ENCODE measurements around the gene ALOX5. TPM values are rescaled to one million over a fixed set of nuclear protein-coding genes. Genes with fewer than 3 reads are reported as not detected.
A peak's percentile ranks its signal among the peaks of the same experiment; 100 is the strongest.

The ALOX5 gene
- total and polyA plus RNA-seq, 10 of the 15 experiments (the other 5 are each of a cell fraction or from before 2014, with no cell fraction given), result 0.43 to 102 (median 34.2) TPM

GRCh38 chr10:45444022-45444421 lies 70.0 kb downstream of the ALOX5 start:
- no peak overlapping the region for H3K4me2 ChIP-seq (ENCODE audit: control insufficient read depth, insufficient read depth)
- SMC1A ChIA-PET (ENCODE audit: uncharacterized antibody, unreplicated experiment), result no interaction called here

GRCh38 chr10:45444976-45445898 lies 71.2 kb downstream of the ALOX5 start:
- SMC1A ChIA-PET (ENCODE audit: uncharacterized antibody, unreplicated experiment), result interaction anchor here (1.2 kb wide), 1 partner anchor 12 kb away, joined by 3 read pairs; no protein-coding TSS in a partner anchor
- H3K9ac ChIP-seq (ENCODE audit: control insufficient read depth, insufficient read depth, low read length), result no peak overlapping the region
- H4K20me1 ChIP-seq (ENCODE audit: control insufficient read depth, insufficient read depth), result no peaks in the 10 kb centered on the region
- in situ Hi-C loops (cut with MboI), result no loop called here
- POLR2A ChIA-PET, result no interaction called here
- FAIRE-seq (no peak), ATAC-seq (no peak), DNase-seq (ENCODE audit: low read depth, low spot score) (no peak)
- no peaks in the 10 kb centered on the region for H3K27me3 ChIP-seq (replicated peaks in 1 of 2; ENCODE audit: control insufficient read depth in 2 of 2, insufficient read depth in 2 of 2, low read length in 1 of 2)
- CTCF ChIA-PET, result no interaction called here
- WGBS (ENCODE audit: insufficient coverage, insufficient replicate concordance, low lambda C conversion rate, missing lambda C conversion rate), result 79% methylated on average over 19 of the region's 19 CpGs
- intact Hi-C loops (cut with micrococcal nuclease; ENCODE audit: unreplicated experiment), result no loop called here
- no TSS peak for BruUV-seq (replicated peaks)
- H3K36me3 ChIP-seq (ENCODE audit: control insufficient read depth in 2 of 2, insufficient read depth in 2 of 2, low read length in 1 of 2), result no peaks in the 10 kb centered on the region
- H3K9me3 ChIP-seq (replicated peaks; ENCODE audit: control insufficient read depth, insufficient read depth, low read length), result no peaks in the 10 kb centered on the region
- no peak overlapping the region for H3K4me2 ChIP-seq (ENCODE audit: control insufficient read depth, insufficient read depth)
- RAD21 ChIA-PET (ENCODE audit: unreplicated experiment), result no interaction called here
- no peaks in the 10 kb centered on the region for H3K79me2 ChIP-seq (ENCODE audit: control insufficient read depth, insufficient read depth, low read length)
- no peak overlapping the region for H3K4me3 ChIP-seq
- H3K4me1 ChIP-seq (ENCODE audit: control insufficient read depth, insufficient read depth, low read length), result no peaks in the 10 kb centered on the region
- H3K27ac ChIP-seq (ENCODE audit: control insufficient read depth, insufficient read depth), result no peak overlapping the region
- H2AFZ ChIP-seq (ENCODE audit: control insufficient read depth, low read depth, low read length), result no peak overlapping the region
- no peak for TF ChIP-seq REST (IDR thresholded peaks at IDR 0.05; ENCODE audit: low read depth, low read length)
- no peak for TF ChIP-seq KDM1A (IDR thresholded peaks at IDR 0.05; ENCODE audit: borderline replicate concordance)
- no peak for TF ChIP-seq SIN3A (IDR thresholded peaks at IDR 0.05; ENCODE audit: low read depth, low read length)
- TF ChIP-seq SKIL (IDR thresholded peaks at IDR 0.05; ENCODE audit: low read depth, poor library complexity, severe bottlenecking), result no peak

More at GRCh38 chr10:45444022-45444421, 70.0 kb downstream of the ALOX5 start:
- in situ Hi-C loops (cut with MboI) (no loop called here), intact Hi-C loops (cut with micrococcal nuclease; ENCODE audit: unreplicated experiment) (no loop called here)
- FAIRE-seq, result no peak
- no peak for ATAC-seq
- no peaks in the 10 kb centered on the region for H3K4me1 ChIP-seq (ENCODE audit: control insufficient read depth, insufficient read depth, low read length)
- POLR2A ChIA-PET, result no interaction called here
- no peak overlapping the region for H3K27ac ChIP-seq (ENCODE audit: control insufficient read depth, insufficient read depth)
- WGBS (ENCODE audit: insufficient coverage, insufficient replicate concordance, low lambda C conversion rate, missing lambda C conversion rate), result 92% methylated on average over 22 of the region's 24 CpGs
- no peak overlapping the region for H2AFZ ChIP-seq (ENCODE audit: control insufficient read depth, low read depth, low read length)
- RAD21 ChIA-PET (ENCODE audit: unreplicated experiment), result no interaction called here
- H3K9me3 ChIP-seq (replicated peaks; ENCODE audit: control insufficient read depth, insufficient read depth, low read length), result no peaks in the 10 kb centered on the region
- CTCF ChIA-PET, result interaction anchor here (0.6 kb wide), 1 partner anchor 340 kb away, joined by 3 read pairs; no protein-coding TSS in a partner anchor
- no peaks in the 10 kb centered on the region for H3K79me2 ChIP-seq (ENCODE audit: control insufficient read depth, insufficient read depth, low read length)
- H3K36me3 ChIP-seq (ENCODE audit: control insufficient read depth in 2 of 2, insufficient read depth in 2 of 2, low read length in 1 of 2), result no peaks in the 10 kb centered on the region
- TF ChIP-seq ZBED1 (IDR thresholded peaks at IDR 0.05; ENCODE audit: borderline replicate concordance) (no peak), SMARCA5 (IDR thresholded peaks at IDR 0.05) (no peak), IRF3 (IDR thresholded peaks at IDR 0.05) (no peak), POLR2A (IDR thresholded peaks at IDR 0.05; ENCODE audit: low read depth, low read length) (0 out of 2 replicates have a peak, but pooled peaks have one; percentile 25), ZNF622 (IDR thresholded peaks at IDR 0.05) (no peak)
- no peak for DNase-seq (ENCODE audit: low read depth, low spot score)
- no TSS peak for BruUV-seq (replicated peaks)
- no peaks in the 10 kb centered on the region for H4K20me1 ChIP-seq (ENCODE audit: control insufficient read depth, insufficient read depth)
- H3K4me3 ChIP-seq, result no peak overlapping the region
- no peaks in the 10 kb centered on the region for H3K27me3 ChIP-seq (replicated peaks in 1 of 2; ENCODE audit: control insufficient read depth in 2 of 2, insufficient read depth in 2 of 2, low read length in 1 of 2)
- H3K9ac ChIP-seq (ENCODE audit: control insufficient read depth, insufficient read depth, low read length), result no peak overlapping the region
